Kidney tubule cell (primary cell): ENCODE results near the gene ZSCAN20.

Experiments
- DNase-seq: peaks from one replicate; pipeline ENCODE4 v3.0.0-alpha.2; 2018; ENCODE audit warnings: low spot score

ZSCAN20 gene

GRCh38 chr1:33535334-33535733, 62.9 kb downstream of the ZSCAN20 start:
- DNase-seq = no peak

GRCh38 chr1:33537885-33538284, 65.4 kb downstream of the ZSCAN20 start:
- no peak for DNase-seq

- no peak for DNase-seq
These were observed 69.5 kb downstream of the ZSCAN20 start for GRCh38 chr1:33541966-33542365.
